HG02885 (cell line): ENCODE data around the gene HNRNPH2.

Experiments used
- ATAC-seq: cut with Tn5 transposase; IDR thresholded peaks from one replicate; pipeline ENCODE4 v1.9.1; 2021; ENCODE audit warnings: mild to moderate bottlenecking; ENCODE audit not compliant: unreplicated experiment, poor library complexity

The HNRNPH2 gene

DNA sequence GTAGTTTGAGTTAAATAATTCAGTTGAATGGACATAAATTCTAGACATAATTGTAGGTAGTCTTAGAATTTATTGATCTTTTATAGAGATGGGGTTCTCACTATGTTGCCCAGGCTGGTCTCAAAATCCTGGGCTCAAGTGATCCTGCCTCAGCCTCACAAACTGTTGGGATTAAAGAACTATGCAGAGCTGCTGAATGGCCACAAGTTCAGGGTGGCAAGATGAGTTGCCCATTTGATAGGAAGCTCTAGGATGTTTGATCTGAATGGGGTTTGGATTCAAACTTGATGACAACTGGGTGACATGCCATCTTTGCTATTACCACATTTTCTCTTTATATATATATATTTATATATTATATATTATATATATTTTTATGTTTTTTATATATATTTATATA is 13.7 kb upstream of the HNRNPH2 start:
- no peak for ATAC-seq

DNA sequence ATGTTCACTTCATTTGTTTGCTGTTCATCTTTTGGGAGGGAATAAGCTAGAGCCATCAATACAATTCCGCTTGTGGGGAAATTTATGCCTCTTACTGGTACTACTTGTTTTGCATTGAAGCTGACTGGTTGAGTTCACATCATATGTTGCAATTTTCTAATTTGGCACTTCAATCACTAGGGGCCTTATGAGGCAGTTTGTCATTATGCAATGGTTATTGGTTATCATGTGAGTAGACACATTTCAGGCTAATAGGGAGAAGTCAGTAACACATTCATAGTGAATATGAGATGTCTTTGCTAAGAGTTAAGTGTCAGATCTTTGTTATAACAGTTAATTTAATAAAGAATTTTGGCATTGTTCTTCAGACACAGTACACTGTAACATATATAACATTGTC is 12.2 kb upstream of the HNRNPH2 start:
- no peak for ATAC-seq

DNA sequence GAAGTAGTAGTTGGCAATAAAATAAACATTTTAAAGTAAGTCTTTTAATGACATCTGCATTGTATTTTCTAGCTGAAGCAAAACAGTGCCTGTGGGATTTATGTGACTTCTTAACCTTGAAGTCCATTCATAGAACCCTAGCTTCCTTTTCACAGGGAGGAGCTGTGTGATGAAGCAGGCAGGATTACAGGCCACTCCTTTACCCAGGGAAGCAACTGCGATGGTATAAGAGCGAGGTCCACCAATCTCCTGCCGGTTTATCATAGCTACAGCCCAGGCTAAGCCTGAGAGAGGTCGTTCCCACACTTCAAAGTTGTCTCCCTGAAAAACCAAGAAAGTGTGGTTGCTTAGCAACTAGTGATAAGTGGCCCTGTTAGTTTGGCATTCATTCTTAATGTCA is 10.2 kb upstream of the HNRNPH2 start:
- ATAC-seq, result no peak

DNA sequence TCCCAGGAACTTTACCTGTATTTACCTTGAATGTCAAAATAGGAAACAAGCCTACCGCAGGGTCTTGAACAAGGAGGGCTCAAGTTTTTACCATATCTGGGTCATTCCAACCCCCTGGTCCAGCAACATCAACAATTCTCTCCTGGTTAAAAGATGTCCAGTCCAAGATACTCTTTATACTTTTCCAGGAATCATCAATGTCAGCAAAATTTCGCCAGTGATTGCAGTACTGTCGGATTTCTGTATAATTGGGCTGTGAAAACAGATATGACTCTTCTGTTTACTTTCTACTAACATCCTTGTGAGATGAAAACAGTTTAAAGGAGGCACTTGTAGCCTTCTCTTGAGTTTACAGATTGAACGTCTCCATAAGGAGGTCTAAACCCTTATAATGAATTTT is 9.3 kb upstream of the HNRNPH2 start:
- no peak for ATAC-seq

DNA sequence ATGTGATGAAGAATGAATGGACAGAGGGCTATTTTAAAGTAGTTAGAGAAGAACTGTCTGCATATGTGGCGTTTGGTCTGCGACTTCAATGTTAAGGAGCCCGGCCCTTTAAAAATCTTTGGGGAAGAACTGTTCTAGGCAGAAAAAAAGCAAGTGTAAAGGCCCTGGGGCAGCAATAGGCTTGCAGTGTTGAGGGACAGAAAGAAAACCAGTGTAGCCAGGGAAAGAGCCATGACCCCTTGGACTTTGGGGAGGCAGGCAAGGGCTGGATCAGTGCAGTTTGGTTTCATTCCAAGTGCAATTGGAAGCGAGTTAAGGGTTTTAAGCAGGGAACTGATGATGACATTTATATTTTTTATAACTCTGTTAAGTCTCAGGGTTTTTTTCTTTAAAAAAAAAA is 8.2 kb upstream of the HNRNPH2 start:
- ATAC-seq, result no peak

DNA sequence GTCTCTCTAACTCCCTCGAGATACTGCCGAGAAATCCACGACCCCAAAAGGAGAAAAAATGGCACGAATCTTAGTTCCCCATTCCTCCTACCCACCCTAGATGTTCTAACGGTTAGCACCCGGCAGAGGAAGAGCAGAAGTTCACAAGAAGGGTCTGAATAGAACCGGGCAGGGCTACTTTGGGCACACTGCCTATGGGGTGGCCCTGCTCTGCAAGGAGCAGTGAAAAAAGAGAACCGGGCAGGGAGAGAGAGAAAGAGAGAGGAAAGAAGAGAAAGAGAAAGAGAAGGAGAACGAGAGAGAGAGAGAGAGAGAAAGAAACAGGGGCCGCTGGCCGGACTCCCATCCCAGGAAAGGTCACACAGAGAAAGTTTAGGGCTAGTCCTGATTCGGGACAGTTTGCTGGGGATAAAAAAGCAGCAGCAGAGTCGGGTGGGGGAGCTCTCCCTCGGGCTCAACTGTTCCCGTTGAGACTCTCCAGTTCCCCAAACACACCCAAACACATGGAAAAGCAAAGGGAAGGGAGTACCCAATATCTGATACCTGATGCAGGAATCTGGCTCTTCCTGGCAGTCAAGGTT is 765 bp upstream of the HNRNPH2 start:
- ATAC-seq, result no peak

DNA sequence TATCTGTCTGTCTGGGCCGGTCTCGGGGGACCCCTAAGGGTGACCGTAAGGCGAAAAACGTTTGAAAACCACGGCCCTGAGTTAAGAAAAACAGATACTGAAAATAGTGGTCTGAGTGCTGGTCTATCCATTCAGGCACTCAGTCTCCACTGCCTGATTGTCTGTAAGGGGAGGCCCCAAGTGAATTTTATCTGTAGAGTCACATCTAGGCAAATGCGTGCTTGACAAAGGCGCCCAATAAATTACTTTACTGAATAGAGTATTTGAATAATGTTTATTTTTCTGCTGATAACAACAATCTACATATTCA is 465 bp downstream of the HNRNPH2 start:
- peak; percentile 29 for ATAC-seq

DNA sequence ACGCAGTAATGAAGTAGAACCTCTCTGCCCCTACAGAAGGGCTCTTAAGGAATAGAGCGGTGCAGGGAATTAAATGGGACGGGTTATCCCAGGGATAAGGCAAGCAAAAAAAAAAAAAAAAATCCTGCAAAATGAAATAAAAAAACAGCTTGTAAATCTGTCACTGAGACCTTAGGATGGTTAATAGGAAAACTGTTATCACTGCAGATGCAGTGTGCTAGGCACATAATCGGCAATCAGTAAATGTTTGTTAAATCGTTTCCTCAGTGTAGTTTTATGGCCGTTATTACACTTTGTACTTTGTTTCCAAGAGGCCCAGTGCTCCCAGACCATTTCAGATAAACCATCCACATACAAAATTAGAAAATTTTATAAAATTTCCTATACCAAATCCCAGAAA is 1.0 kb downstream of the HNRNPH2 start:
- no peak for ATAC-seq

DNA sequence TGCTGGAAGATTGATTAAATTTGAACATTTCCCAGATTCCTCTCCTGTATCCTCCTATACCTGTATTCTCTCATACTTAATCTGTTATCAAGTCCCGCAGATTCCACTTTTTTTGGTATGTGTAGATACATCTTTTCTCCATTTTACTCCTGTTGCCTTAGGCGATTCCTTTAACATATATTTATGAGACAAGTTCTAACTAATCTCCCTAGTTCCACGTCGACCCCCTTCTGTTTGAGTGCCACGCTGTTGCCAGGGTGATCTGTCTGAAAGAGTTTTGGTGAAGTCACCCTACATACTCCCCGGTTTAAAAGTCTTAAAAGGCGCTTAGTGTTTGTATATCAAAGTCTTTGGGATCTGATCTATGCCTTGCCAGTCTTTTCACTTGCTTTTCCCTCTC is 2.4 kb downstream of the HNRNPH2 start:
- ATAC-seq, result no peak

DNA sequence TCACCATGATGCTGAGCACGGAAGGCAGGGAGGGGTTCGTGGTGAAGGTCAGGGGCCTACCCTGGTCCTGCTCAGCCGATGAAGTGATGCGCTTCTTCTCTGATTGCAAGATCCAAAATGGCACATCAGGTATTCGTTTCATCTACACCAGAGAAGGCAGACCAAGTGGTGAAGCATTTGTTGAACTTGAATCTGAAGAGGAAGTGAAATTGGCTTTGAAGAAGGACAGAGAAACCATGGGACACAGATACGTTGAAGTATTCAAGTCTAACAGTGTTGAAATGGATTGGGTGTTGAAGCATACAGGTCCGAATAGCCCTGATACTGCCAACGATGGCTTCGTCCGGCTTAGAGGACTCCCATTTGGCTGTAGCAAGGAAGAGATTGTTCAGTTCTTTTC is 4.0 kb downstream of the HNRNPH2 start:
- no peak for ATAC-seq

DNA sequence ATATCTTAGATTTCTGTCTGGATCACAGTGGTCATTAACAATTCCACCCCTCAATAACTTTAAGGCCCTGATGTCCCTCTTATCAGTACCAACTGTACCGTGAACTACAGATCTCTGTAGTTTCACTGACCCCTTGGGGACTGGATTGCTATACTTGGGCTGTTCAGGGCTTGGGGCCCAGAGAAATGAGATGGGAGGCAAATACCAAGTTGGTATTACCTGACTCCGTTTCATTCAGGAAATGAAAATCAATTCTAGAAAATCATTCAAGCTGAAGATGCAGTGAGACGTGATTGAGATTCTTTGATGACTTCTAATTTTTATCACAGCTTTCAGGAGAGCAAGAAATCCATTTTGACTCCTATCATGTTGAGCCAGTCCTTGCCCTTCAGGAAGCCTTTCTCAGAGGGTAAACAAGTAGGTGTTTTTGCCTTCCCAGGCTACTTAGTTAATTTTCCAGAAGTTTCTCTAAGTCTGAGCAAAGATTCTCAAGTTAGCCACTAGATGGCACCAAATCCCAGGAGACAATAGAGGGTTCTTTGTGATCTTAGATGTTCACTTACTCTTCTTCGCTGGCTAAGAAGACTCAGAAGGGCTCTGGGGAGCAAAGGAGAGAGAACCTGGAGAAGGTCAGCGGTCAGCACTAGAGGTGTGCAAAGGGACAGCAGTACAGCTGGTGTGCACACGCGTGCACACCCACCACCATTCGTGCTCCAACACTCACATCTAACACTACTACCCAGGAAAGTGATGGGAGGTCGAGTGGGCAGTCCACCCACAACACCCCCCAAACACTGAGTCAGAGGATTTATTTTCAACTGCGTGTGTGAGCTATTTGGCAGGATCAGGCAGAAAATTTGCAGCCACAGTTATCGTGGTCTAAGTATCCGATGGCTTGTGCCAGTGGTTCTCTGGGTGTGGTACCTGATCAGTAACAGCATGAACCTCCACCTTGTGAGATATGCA is 7.4 kb downstream of the HNRNPH2 start:
- peak; percentile 67 for ATAC-seq

DNA sequence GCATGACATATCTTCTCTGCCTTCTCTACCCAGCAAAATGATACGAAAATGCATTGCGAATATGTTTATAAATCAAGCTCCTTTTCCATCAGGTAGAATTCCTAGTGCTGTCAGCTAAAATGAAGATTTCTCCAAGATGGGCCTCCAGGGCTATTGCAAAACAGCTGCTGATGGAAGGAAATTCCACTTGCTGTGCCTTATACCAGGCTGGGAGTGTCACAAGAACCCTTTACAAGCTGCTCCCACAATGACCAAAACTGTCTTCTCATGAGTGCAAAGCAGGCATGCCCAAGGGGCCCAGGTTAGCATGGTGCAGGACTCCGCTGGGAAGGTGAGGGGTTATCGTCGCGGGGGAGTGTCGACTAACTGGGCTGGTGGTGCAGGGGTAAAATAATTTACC is 8.7 kb downstream of the HNRNPH2 start:
- ATAC-seq, result no peak

DNA sequence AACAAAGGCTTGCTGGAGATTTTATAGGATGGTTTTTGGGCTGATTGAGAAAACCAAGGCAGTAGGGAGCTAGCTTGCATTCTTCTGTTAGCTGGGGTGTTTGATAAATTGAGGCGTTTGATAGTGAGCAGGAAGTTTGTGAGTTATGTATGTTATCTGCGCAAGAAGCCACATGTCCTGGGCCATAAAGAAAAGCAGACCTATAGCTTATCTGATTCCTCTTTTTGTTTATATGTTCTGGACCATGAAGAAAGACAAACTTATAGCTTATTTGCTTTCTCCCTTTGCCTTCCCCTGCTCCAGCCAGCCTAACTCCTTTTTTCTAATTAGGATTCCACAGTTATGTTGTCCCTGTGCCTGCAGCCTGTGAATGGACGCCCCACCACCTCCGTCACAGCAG is 9.2 kb downstream of the HNRNPH2 start:
- no peak for ATAC-seq

DNA sequence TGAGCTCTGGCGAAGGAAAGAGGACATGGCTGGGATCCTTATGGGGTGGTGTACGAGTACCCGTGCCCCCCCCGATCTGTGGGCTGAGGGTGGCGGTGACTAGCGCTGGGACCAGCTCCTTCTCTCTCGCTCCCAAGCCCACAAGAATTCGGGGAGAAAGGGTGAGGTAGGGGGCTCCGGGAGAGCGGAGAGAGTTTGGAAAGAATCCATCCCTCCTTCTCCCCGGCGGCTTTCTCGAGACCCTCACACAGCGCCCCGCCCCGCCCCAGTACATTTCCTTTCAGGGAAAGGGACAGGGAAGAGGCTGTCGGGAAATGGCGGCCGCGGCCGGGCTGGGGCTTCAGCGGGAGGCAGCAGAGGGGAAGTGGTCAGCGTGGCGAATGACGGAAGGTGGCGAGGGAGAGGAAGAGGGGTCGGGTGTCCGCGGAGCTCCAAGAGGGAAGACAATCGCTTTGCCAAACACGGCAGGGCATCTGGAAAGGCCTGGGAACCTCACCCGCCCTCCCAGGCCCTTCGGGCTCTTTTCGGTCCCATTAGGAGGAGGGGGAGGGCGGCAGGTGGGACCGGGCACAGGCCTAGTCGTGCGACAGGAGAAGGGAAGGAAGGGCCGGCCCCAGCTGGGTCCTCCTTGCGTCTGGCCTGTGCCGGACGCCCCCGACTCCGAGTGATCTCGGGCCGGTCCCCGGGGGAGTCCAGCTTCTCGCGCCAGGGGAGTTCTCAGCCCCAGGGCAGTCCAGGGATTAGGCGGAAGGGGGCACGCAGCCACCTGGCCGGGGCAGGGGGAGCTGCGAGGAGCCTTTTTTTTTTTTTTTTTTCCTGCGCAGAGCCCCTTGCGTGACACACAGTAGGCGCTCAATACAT is 10.2 kb downstream of the HNRNPH2 start:
- ATAC-seq, result peak; percentile 40

DNA sequence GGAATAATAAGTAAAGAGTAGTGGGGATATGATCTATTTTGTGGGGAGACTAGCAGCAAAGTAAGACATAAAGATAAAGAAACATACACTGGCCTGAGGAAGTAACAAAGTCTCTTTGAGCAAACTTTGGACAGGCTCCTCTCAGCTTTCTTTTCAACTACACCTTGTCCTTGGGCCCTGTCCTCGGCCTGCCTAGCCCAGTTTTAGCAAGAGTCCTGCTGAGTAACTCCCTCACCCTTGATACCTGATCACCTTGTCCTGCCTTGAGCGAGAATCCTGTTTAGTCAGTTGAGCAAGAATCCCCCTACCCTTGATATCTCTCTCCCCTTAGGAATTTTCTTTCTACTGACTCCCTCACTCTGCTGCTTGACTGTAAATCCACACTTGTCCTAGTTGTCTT is 11.5 kb downstream of the HNRNPH2 start:
- ATAC-seq, result no peak

DNA sequence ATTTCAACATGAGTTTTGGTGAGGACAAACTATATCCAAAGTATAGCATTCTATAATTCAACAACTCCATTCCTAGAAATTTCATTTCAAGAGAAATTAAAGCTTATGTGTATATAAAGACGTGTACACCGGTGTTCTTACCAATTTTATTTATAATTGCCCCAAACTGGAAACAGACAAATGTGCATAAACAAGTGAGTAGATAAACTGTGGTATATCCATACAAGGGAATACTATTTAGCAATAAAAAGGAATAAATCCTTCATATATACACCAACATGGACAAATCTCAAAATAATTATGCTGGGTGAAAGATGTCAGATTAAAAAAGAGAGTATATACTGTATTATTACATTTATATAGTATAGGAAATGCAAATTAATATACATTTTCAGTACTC is 19.9 kb downstream of the HNRNPH2 start:
- no peak for ATAC-seq

DNA sequence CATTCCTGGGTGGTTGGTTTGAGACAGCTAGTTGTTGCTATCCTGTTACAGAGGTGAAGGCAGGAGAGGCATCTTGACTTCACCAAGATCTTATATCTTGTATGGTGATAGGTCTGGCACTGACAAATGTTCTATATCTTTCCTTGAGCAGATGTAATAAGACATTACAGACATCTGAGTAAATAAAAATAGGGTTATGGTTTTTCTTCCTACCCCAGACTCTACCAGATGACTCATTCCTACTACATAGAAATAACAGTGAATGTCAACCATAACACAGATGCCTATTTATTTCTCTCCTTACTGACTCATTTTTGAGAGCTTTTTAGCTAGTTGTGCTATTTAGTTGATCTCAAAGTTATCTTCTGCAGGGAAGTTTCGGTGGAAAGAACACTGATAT is 21.9 kb downstream of the HNRNPH2 start:
- ATAC-seq, result peak; percentile 72

DNA sequence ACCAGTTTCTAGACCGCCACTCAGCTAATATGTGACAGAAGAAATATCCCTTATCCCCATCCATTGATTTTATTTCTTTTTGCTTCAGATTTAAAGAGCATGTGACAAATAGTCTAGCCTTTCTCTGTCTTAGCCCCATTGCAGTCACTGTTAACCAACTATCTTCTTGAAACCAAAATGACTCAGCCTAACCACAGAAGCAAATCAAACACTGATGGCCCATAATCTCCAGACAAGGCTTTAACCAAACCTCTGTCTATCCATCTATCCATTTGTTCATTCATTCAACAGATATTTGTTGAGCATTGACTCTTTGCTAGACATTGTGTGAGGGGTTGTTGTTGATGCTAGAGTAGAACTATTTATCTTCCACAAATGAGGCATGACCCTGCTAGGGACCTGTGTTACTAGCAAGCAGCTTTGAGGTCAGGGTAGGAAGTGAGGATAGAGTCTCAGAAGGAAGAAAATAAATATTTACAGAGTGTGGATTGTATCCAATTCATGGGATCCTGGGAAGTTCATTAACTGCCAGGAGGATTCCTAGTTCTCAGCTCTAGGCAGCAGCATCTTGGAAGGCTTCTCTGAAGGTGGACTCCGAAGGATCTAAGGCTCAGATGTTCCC is 22.5 kb downstream of the HNRNPH2 start:
- ATAC-seq, result peak; percentile 96

DNA sequence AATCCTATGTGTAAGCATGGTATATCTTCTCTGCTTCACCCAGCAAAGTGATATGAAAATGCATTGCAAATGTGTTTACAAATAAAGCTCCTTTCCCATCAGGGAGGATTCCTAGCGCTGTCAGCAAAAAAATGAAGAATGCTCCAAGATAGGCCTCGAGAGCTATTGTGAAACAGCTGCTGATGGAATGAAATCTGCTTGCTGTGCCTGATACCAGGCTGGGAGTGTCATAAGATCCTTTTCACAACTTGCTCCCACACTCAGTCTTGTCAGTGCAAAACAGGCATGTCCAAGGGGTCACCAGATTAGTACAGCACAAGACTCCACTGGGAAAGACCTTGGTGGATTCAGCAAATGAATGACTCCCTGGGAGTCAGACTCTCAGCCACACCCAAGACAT is 34.1 kb downstream of the HNRNPH2 start:
- ATAC-seq, result no peak

DNA sequence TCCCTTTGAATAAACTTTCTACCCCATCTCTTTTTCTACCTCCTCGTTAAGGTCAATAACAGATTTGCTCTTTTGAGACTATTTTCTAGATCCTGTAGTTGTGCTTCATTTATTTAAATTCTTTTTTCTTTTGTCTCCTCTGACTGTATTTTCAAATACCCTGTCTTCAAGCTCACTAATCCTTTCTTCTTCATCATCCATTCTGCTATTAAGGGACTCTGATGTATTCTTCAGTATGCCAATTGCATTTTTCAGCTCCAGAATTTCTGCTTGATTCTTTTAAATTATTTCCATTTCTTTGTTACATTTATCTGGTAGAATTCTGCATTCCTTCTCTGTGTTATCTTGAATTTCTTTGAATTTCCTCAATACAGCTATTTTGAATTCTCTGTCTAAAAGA is 41.3 kb downstream of the HNRNPH2 start:
- ATAC-seq, result no peak

DNA sequence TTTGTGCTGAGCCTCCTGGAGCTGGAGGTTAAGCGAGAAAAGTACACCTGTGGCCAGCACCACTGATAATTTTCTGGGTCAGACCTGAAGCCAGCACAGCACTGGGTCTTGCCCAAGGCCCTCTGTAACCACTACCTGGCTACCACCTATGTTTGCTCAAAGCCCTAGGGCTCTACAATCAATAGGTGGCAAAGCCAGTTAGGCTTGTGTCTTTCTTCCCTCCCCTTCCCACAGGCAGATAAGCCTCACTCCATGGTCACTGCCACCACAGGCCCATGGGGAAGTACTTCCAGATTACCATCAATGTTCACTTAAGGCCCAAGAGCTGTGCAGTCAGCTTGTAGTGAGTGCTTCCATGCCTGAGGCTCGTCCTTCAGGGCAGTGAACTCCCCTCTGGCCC is 42.1 kb downstream of the HNRNPH2 start:
- ATAC-seq, result no peak
